IMR-90 (cell line): ENCODE data around the gene ZDHHC18. TPM values are rescaled to one million over a fixed set of nuclear protein-coding genes. Genes with fewer than 3 reads are reported as not detected.

Source experiments
- ATAC-seq: fragments of 200-7000 bp; cut with Tn5 transposase; 2 replicates; pipeline ENCODE4 v1.9.1; 2020; ENCODE audit warnings: low read depth, mild to moderate bottlenecking, moderate library complexity
- BruUV-seq: library from RNA; stranded (reverse); fragments of 400-500 nt; replicated peaks from 2 replicates; lab custom pipeline; 2021; lab: Mats Ljungman, UMichigan
- CTCF ChIA-PET: fragments of 300-600 bp; formaldehyde crosslinking; extraction: SDS; loops from one replicate; lab custom pipeline; 2021; ENCODE audit warnings: antibody characterized with exemption; lab: Yijun Ruan, JAX
- POLR2A ChIA-PET: fragments of 300-600 bp; sonication (Branson Sonifier 250); formaldehyde crosslinking; loops from one replicate; lab custom pipeline; 2022; ENCODE audit warnings: antibody characterized with exemption; ENCODE audit not compliant: unreplicated experiment; lab: Charles Lee
- DNase-seq: peaks from one replicate; pipeline ENCODE4 v3.0.0; 2013
- H2AFZ ChIP-seq: replicated peaks from 2 replicates; pipeline ENCODE3; 2013; ENCODE audit warnings: low read length, mild to moderate bottlenecking; ENCODE audit not compliant: poor library complexity
- H2AK5ac ChIP-seq: 2 replicates; pipeline ENCODE4 v1.6.1; 2013; ENCODE audit warnings: low read depth, low read length, inconsistent platforms
- H2AK9ac ChIP-seq: replicated peaks from 2 replicates; pipeline ENCODE3; 2013; ENCODE audit warnings: mild to moderate bottlenecking, low read depth, low read length, moderate library complexity; ENCODE audit not compliant: poor library complexity
- H2BK120ac ChIP-seq: 2 replicates; pipeline ENCODE4 v1.6.1; 2013; ENCODE audit warnings: low read depth, low read length, inconsistent platforms
- H2BK15ac ChIP-seq: 3 replicates; pipeline ENCODE4 v1.6.1; 2013; ENCODE audit warnings: low read depth, low read length, inconsistent platforms
- H2BK20ac ChIP-seq: 2 replicates; pipeline ENCODE4 v1.6.1; 2013; ENCODE audit warnings: low read depth, mild to moderate bottlenecking, inconsistent platforms, low read length, moderate library complexity
- H2BK5ac ChIP-seq: 2 replicates; pipeline ENCODE4 v1.6.1; 2013; ENCODE audit warnings: mild to moderate bottlenecking, low read depth, low read length, inconsistent platforms; ENCODE audit not compliant: poor library complexity, severe bottlenecking
- H3K14ac ChIP-seq: replicated peaks from 2 replicates; pipeline ENCODE4 v1.6.1; 2013; ENCODE audit warnings: low read depth, low read length, inconsistent platforms
- H3K18ac ChIP-seq: 2 replicates; pipeline ENCODE4 v1.6.1; 2013; ENCODE audit warnings: low read depth, low read length, control low read depth
- H3K23ac ChIP-seq: 2 replicates; pipeline ENCODE4 v1.6.1; 2013; ENCODE audit warnings: low read depth, low read length, inconsistent platforms
- H3K27ac ChIP-seq: 2 replicates; pipeline ENCODE4 v1.5.1; 2013; ENCODE audit warnings: mild to moderate bottlenecking, control low read depth, low read length; ENCODE audit not compliant: insufficient read depth
- H3K27me3 ChIP-seq: 2 replicates; pipeline ENCODE4 v1.6.1; 2013; ENCODE audit warnings: low read length; ENCODE audit not compliant: control insufficient read depth, insufficient read depth
- H3K36me3 ChIP-seq: 2 replicates; pipeline ENCODE4 v1.6.1; 2013; ENCODE audit warnings: low read length, mixed read lengths; ENCODE audit not compliant: control insufficient read depth, insufficient read depth
- H3K4ac ChIP-seq: 2 replicates; pipeline ENCODE4 v1.6.1; 2013; ENCODE audit warnings: low read depth, low read length, inconsistent platforms
- H3K4me1 ChIP-seq: 2 replicates; pipeline ENCODE4 v1.6.1; 2013; ENCODE audit warnings: low read length, mixed read lengths; ENCODE audit not compliant: control insufficient read depth, insufficient read depth
- H3K4me2 ChIP-seq: 2 replicates; pipeline ENCODE4 v1.6.1; 2013; ENCODE audit warnings: low read depth, mild to moderate bottlenecking, control low read depth, low read length, moderate library complexity
- H3K4me3 ChIP-seq: 2 replicates; pipeline ENCODE4 v1.5.1; 2013; ENCODE audit warnings: low read depth, mild to moderate bottlenecking, control low read depth, low read length, moderate library complexity; ENCODE audit not compliant: insufficient read depth
- H3K56ac ChIP-seq: 2 replicates; pipeline ENCODE4 v1.6.1; 2013; ENCODE audit warnings: low read length, inconsistent platforms; ENCODE audit not compliant: insufficient read depth; ENCODE audit errors: extremely low read depth
- H3K79me1 ChIP-seq, 2 experiments: 2 replicates each; pipeline ENCODE4 v1.6.1; 2013; ENCODE audit warnings: low read length in 2 of 2, inconsistent platforms in 1 of 2, low read depth in 1 of 2
- H3K9ac ChIP-seq: 2 replicates; pipeline ENCODE4 v1.6.1; 2013; ENCODE audit warnings: low read depth, low read length, control low read depth
- H3K9me1 ChIP-seq: 2 replicates; pipeline ENCODE4 v1.6.1; 2013; ENCODE audit warnings: low read length, inconsistent platforms; ENCODE audit not compliant: insufficient read depth
- H3K9me3 ChIP-seq: 2 replicates; pipeline ENCODE4 v1.6.1; 2013; ENCODE audit warnings: low read length; ENCODE audit not compliant: control insufficient read depth, insufficient read depth
- H4K20me1 ChIP-seq: 2 replicates; pipeline ENCODE4 v1.6.1; 2013; ENCODE audit warnings: low read length, inconsistent platforms; ENCODE audit not compliant: insufficient read depth
- H4K5ac ChIP-seq: 2 replicates; pipeline ENCODE4 v1.6.1; 2013; ENCODE audit warnings: mild to moderate bottlenecking, low read depth, low read length, control low read depth
- H4K8ac ChIP-seq, 2 experiments: 2 replicates each; pipeline ENCODE4 v1.6.1; 2013; ENCODE audit warnings: low read depth in 2 of 2, low read length in 2 of 2, control low read depth in 1 of 2, inconsistent platforms in 1 of 2
- H4K91ac ChIP-seq: 2 replicates; pipeline ENCODE4 v1.6.1; 2013; ENCODE audit warnings: low read depth, low read length, inconsistent platforms; ENCODE audit not compliant: insufficient read depth
- MXI1 ChIP-seq: IDR thresholded peaks from 2 replicates; pipeline ENCODE4 v1.6.1; 2012; ENCODE audit warnings: low read depth, mild to moderate bottlenecking, low read length, moderate library complexity, borderline replicate concordance
- WGBS, 2 experiments: methylation state at CpG; one replicate each; pipeline versions ENCODE4 v1.1.5 to v1.1.7; 2013; ENCODE audit warnings: missing lambda C conversion rate in 2 of 2; ENCODE audit not compliant: insufficient read length in 1 of 2; ENCODE audit errors: extremely low coverage in 2 of 2; 5-methylcytosine and 5-hydroxymethylcytosine counted together
- dilution Hi-C: fragments of 300-500 bp; cut with HindIII; formaldehyde crosslinking; loops from one replicate; pipeline ENCODE4 v1.14.3; 2018; ENCODE audit warnings: low sequenced_read_pairs; ENCODE audit not compliant: unreplicated experiment
- in situ Hi-C: fragments of 300-500 bp; cut with MboI; formaldehyde crosslinking; loops from 3 replicates; pipeline ENCODE4 v1.14.3; 2019; ENCODE audit warnings: low sequenced_read_pairs, inconsistent platforms, mixed read lengths
- intact Hi-C: fragments of 100-400 bp; cut with micrococcal nuclease; formaldehyde crosslinking; loops from 2 replicates; pipeline ENCODE4 v1.10.0; 2022
- polyA plus RNA-seq, 3 experiments: library from polyadenylated mRNA; depleted of rRNA; stranded (reverse); fragments of >200 nt; gene quantifications; 2 replicates each; pipeline ENCODE4 v1.2.3, GENCODE V29; 2012; ENCODE audit warnings: low replicate concordance in 1 of 3
- total RNA-seq: library from RNA; depleted of rRNA; stranded (reverse); fragments of >200 nt; gene quantifications from 2 replicates; pipeline ENCODE4 v1.2.3, GENCODE V29; 2012

The ZDHHC18 gene
- total and polyA plus RNA-seq, 2 of the 4 experiments (the other 2 are of a cell fraction), result 12.5 to 37.0 TPM

- Histone ChIP-seq H2AK9ac (no peak overlapping the region), H2BK5ac (no peak overlapping the region), H3K36me3 (peaks cover 47% of the 10 kb centered on the region), H4K8ac (no peak overlapping the region), H2BK15ac (no peak overlapping the region), H2BK20ac (no peak overlapping the region), H2AK5ac (no peak overlapping the region), H3K9me3 (no peaks in the 10 kb centered on the region), H3K4me2 (no peak overlapping the region), H3K14ac (no peak overlapping the region), H3K27me3 (no peaks in the 10 kb centered on the region), H3K23ac (no peak overlapping the region), H2AFZ (no peak overlapping the region), H3K9ac (no peak overlapping the region), H3K4me1 (no peaks in the 10 kb centered on the region), H3K79me1 (peaks cover 7 to 23% of the 10 kb centered on the region in 2 experiments; a peak in 3 of 4 replicates), H3K9me1 (0 out of 2 replicates have a peak, but pooled peaks cover 6% of the 10 kb centered on the region), H3K56ac (no peak overlapping the region), H4K20me1 (no peaks in the 10 kb centered on the region), H3K18ac (no peak overlapping the region), H4K5ac (no peak overlapping the region), H2BK120ac (no peak overlapping the region), H3K4ac (no peak overlapping the region), H4K91ac (no peak overlapping the region), H3K27ac (no peak overlapping the region), H3K4me3 (no peak overlapping the region)
- no peak for TF ChIP-seq MXI1
- intact Hi-C loops, result no loop called here
- CTCF ChIA-PET, result no interaction called here
- DNase-seq (no peak), ATAC-seq (no peak)
- dilution Hi-C loops, result no loop called here
- 75% methylated on average over 2 of the region's 8 CpGs; no CpG with 5 or more reads in 1 of the 2 experiments for WGBS, 2 experiments
- POLR2A ChIA-PET, result no interaction called here
- no TSS peak for BruUV-seq
- in situ Hi-C loops, result no loop called here
These were observed 12.2 kb downstream of the ZDHHC18 start for GRCh38 chr1:26838474-26839338.
